Thoracic aorta (tissue), 2 donors: ENCODE results near the gene VEGFD. TPM values are rescaled to one million over a fixed set of nuclear protein-coding genes. Genes with fewer than 3 reads are reported as not detected.

Source experiments
- ATAC-seq: fragments of 150-250 bp; one replicate; pipeline ENCODE4 v1.8.0; 2017; ENCODE audit warnings: low read depth; ENCODE audit not compliant: insufficient number of reproducible peaks, low FRiP score
- DNase-seq: peaks from one replicate; pipeline ENCODE4 v3.0.0-alpha.2; 2020; ENCODE audit warnings: low spot score
- H3K27ac ChIP-seq, 2 donors: fragments of 200-600 bp; sonication (generic); 1 replicate in 1 of 2; 2 replicates in 1 of 2; pipeline ENCODE4 v1.5.1; 2016; ENCODE audit warnings: mild to moderate bottlenecking in 2 of 2, moderate library complexity in 2 of 2
- H3K27me3 ChIP-seq: fragments of 200-600 bp; sonication (generic); replicated peaks from 2 replicates; pipeline ENCODE4 v1.6.0; 2016; ENCODE audit warnings: mild to moderate bottlenecking; ENCODE audit not compliant: insufficient read depth
- H3K36me3 ChIP-seq: fragments of 200-600 bp; sonication (generic); one replicate; pipeline ENCODE4 v1.5.1; 2016
- H3K4me1 ChIP-seq, 2 donors: fragments of 200-600 bp; sonication (generic); 1 replicate in 1 of 2; 2 replicates in 1 of 2; pipeline versions ENCODE4 v1.5.1 to v1.6.0; 2016; ENCODE audit warnings: low read depth in 2 of 2, mild to moderate bottlenecking in 1 of 2; ENCODE audit not compliant: control insufficient read depth in 1 of 2
- H3K4me3 ChIP-seq: fragments of 200-600 bp; sonication (generic); 2 replicates; pipeline ENCODE4 v1.5.1; 2016; ENCODE audit warnings: mild to moderate bottlenecking
- H3K9me3 ChIP-seq: fragments of 200-600 bp; sonication (generic); 2 replicates; pipeline ENCODE4 v1.5.1; 2016
- total RNA-seq, 2 donors: library from RNA; depleted of rRNA; stranded (reverse); fragments of >200 nt; gene quantifications; one replicate each; pipeline versions ENCODE4 v1.1.0 to v1.2.3, GENCODE V29; 2016
- TF ChIP-seq, protein P1 (sequence below): fragments of 200-600 bp; sonication (generic); IDR thresholded peaks from one replicate; pipeline ENCODE4 v1.5.1; 2019; ENCODE audit warnings: antibody characterized with exemption

Gene VEGFD
- total RNA-seq, 2 donors from 2014 or later = 3.0 to 19.5 TPM

DNA sequence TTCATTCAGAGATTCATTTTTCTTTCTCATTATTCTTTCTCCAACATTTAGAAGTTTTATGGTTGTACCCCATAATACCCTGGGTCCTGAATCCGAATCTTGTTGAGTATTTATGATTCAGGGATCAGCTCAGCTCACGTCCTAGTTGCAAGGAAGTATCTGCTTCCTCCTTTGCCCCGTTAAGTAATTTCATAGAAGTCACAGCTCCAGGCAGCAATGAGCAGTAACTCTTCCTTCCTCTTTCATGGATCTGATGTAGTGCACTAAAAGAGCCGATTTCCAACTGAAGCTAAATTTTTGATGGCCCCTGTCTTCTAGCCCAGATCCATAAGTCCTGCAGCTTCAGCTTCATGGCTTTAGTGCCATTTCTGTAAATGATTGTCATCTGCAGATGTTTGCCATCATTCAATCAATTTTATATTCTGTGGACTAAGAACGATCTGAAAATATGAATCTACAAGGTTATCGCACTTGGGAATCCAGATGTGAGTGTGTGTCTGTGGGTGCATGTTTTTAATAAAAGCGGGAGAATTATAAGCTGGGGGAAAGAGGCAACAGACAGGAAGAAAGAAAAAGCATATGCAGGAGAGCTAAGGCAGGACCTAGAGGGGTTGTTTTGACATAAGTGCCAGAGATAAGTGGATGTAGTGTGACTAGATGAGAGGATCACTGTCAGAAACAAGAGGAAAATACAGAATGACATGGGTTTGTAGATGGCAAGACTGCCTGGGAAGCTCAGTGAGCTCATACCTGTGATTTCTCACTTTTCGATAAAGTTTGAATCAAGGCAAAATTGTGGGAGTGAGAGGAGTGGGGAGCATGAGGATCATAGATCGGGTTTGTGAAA is 17.5 kb downstream of the VEGFD start:
- Histone ChIP-seq H3K4me1 (no peaks in the 10 kb centered on the region), H3K9me3 (no peaks in the 10 kb centered on the region), H3K36me3 (no peaks in the 10 kb centered on the region), H3K27me3 (no peaks in the 10 kb centered on the region), H3K27ac (no peak overlapping the region), H3K4me3 (no peak overlapping the region)
- no peak for ATAC-seq
- TF ChIP-seq, protein P1, sequence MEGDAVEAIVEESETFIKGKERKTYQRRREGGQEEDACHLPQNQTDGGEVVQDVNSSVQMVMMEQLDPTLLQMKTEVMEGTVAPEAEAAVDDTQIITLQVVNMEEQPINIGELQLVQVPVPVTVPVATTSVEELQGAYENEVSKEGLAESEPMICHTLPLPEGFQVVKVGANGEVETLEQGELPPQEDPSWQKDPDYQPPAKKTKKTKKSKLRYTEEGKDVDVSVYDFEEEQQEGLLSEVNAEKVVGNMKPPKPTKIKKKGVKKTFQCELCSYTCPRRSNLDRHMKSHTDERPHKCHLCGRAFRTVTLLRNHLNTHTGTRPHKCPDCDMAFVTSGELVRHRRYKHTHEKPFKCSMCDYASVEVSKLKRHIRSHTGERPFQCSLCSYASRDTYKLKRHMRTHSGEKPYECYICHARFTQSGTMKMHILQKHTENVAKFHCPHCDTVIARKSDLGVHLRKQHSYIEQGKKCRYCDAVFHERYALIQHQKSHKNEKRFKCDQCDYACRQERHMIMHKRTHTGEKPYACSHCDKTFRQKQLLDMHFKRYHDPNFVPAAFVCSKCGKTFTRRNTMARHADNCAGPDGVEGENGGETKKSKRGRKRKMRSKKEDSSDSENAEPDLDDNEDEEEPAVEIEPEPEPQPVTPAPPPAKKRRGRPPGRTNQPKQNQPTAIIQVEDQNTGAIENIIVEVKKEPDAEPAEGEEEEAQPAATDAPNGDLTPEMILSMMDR = no peak
- DNase-seq = no peak

DNA sequence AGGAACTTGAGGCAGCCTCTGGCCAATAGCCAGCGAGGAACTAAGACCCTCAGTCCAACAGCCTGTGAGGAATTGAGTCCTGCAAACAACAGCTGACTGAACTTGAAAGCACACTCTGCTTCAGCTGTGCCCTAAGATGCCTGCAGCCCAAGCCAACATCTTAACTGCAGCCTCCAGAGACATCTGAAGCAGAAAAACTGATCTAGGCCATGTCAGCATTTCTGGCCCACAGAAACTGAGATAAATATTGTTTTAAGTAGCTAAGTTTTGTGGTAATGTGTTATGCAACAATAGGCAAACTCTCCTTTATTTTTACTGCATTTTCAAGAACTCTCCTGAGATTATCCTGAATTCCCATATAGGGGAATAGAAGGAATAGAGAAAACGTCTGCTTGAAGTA is 24.5 kb downstream of the VEGFD start:
- Histone ChIP-seq H3K9me3 (no peaks in the 10 kb centered on the region), H3K27me3 (no peaks in the 10 kb centered on the region), H3K36me3 (no peaks in the 10 kb centered on the region), H3K27ac (no peak overlapping the region), H3K4me1 (no peaks in the 10 kb centered on the region), H3K4me3 (no peak overlapping the region)
- ATAC-seq (no peak), DNase-seq (no peak)
- TF ChIP-seq, protein P1 = no peak

DNA sequence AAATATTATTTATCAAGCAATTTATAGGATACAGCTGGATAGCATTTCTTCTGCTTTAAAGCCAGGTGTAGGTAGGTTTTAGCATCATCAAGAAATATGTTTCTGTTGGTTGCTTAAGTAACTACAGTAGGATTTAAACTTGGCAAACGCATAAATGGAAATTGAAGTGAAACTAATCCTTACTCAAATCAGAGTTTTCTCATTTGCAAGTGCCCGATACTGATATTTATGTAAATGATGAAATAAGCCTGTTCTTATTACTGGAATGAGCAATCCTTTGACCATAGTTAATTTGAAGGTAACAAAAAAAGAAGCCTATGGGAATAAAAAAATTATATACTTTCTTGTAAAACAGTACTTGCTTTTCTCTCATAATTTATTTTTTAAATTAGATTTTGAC is 25.7 kb downstream of the VEGFD start:
- Histone ChIP-seq H3K27me3 (no peaks in the 10 kb centered on the region), H3K27ac (no peak overlapping the region), H3K9me3 (no peaks in the 10 kb centered on the region), H3K4me1 (no peaks in the 10 kb centered on the region), H3K36me3 (no peaks in the 10 kb centered on the region), H3K4me3 (no peak overlapping the region)
- ATAC-seq (no peak), DNase-seq (no peak)
- TF ChIP-seq, protein P1 = no peak

DNA sequence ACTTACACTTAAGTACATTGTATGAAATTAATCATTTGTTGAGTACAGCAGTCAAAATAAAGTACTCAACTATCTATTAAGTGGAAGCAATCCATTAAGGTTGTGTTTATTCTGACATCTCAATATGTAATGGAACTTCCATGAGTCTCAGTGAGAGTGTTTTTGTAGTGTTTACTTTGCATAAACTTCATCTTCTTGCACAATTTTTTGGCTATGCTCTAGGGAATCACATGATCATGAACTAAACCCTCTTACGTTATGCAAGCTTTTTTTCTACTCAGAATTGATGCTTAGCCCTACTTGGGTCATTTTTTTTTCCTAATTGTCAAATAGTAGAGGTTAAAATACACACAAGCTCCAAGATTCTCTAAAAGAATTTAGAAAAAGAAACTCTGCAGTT is 27.8 kb downstream of the VEGFD start:
- H3K4me1 ChIP-seq = no peaks in the 10 kb centered on the region
- H3K9me3 ChIP-seq = no peaks in the 10 kb centered on the region
- H3K36me3 ChIP-seq = no peaks in the 10 kb centered on the region
- no peaks in the 10 kb centered on the region for H3K27me3 ChIP-seq
- DNase-seq (no peak), ATAC-seq (no peak)
- no peak overlapping the region for H3K27ac ChIP-seq
- no peak overlapping the region for H3K4me3 ChIP-seq
- TF ChIP-seq, protein P1 = no peak

DNA sequence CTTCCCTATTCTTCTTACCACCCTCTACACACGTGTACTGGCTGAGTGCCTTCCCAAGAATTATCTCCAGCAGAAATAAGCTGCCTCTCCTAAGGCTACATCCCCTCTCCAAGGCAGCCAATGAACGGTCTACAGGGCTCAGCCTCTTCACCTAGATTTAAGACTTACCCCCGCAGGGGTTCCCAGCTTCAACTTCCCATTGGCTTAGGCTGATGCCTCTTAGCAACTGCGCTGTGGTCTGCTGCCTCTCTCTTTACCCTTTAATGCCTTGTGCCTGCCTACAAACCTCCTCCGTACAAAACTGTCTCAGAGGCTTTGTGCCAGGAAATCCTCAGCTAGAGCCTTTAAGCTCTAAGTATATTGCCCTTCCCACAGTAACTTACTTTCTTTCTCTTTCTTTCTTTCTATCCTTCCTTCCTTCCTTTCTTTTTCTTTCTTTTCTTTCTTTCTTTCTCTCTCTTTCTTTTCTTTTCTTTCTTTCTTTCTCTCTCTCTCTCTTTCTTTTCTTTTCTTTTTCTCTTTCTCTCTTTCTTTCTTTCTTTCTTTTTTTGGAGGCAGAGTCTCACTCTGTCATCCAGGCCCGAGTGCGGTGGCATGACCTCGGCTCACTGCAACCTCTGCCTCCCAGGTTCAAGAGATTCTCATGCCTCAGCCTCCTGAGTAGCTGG is 33.8 kb downstream of the VEGFD start:
- Histone ChIP-seq H3K27ac (no peak overlapping the region), H3K4me3 (no peak overlapping the region), H3K36me3 (no peaks in the 10 kb centered on the region), H3K4me1 (no peaks in the 10 kb centered on the region), H3K27me3 (no peaks in the 10 kb centered on the region), H3K9me3 (no peaks in the 10 kb centered on the region)
- ATAC-seq (no peak), DNase-seq (no peak)
- TF ChIP-seq, protein P1 = no peak
